ENCODE data around the gene CCDC186.

DNA sequence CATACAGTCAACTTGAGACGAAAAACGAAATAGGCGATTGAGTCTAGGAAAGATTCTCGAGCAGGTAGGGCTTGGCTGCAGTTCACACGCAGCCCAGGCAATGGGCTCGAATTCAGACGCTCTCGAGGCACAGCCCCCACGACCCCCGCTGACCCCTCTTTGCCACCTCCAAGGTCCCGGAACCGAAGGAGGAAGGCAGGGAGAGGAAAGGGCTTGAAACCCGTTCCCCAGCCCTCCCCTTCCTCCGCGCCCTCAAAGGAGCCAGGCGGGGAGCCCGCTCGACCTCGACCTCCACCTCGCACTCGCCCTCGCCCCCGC is 441 bp downstream of the CCDC186 start:
- TF ChIP-seq POLR2A (IDR thresholded peaks at IDR 0.05; ENCODE audit: low read depth, low read length), result no peak
- no peak for TF ChIP-seq POLR2AphosphoS5 (IDR thresholded peaks at IDR 0.05; ENCODE audit: low read depth, low read length)
- TF ChIP-seq TAF1 (IDR thresholded peaks at IDR 0.05; ENCODE audit: borderline replicate concordance, low read depth, low read length), result no peak

All from GM12892 (cell line).